Activated CD8-positive, alpha-beta T cell treated with anti-CD3 and anti-CD28 coated beads for 36 hours (primary cell): ENCODE results near the gene BCL2L15. TPM values are rescaled to one million over a fixed set of nuclear protein-coding genes. Genes with fewer than 3 reads are reported as not detected.

Experiments used
- ATAC-seq: fragments of 200-7000 bp; cut with Tn5 transposase; one replicate; pipeline ENCODE4 v1.10.0; 2021; ENCODE audit warnings: mild to moderate bottlenecking, moderate library complexity
- CTCF ChIA-PET: fragments of 350-600 bp; sonication (Branson Sonifier 250); formaldehyde crosslinking; loops from one replicate; lab custom pipeline; 2021; ENCODE audit warnings: antibody characterized with exemption; lab: Charles Lee
- POLR2A ChIA-PET: fragments of 350-600 bp; sonication (Branson Sonifier 250); formaldehyde crosslinking; loops from one replicate; lab custom pipeline; 2021; ENCODE audit warnings: antibody characterized with exemption; lab: Charles Lee
- DNase-seq: peaks from one replicate; pipeline ENCODE4 v3.0.0-alpha.2; 2020
- H3K27ac Mint-ChIP-seq: one replicate; pipeline ENCODE4 v1.8.0; 2021; ENCODE audit warnings: mild to moderate bottlenecking, mixed read lengths
- H3K27me3 Mint-ChIP-seq: one replicate; pipeline ENCODE4 v1.8.0; 2021; ENCODE audit warnings: mixed read lengths
- H3K36me3 Mint-ChIP-seq: one replicate; pipeline ENCODE4 v1.8.0; 2021; ENCODE audit warnings: low read depth, mixed read lengths
- H3K4me1 Mint-ChIP-seq: one replicate; pipeline ENCODE4 v1.8.0; 2021; ENCODE audit warnings: low read depth, mixed read lengths
- H3K4me3 Mint-ChIP-seq: one replicate; pipeline ENCODE4 v1.8.0; 2021; ENCODE audit warnings: mild to moderate bottlenecking, moderate library complexity, mixed read lengths
- H3K9me3 Mint-ChIP-seq: one replicate; pipeline ENCODE4 v1.8.0; 2021; ENCODE audit warnings: mixed read lengths
- intact Hi-C: fragments of 100-400 bp; cut with micrococcal nuclease; formaldehyde crosslinking; loops from one replicate; pipeline ENCODE4 v1.10.0; 2022
- total RNA-seq, 2 experiments: library from RNA; stranded (reverse); gene quantifications; one replicate each; pipeline ENCODE4 v1.2.3, GENCODE V29; 2021
- TF ChIP-seq, protein P1 (sequence below): fragments of 200-600 bp; IDR thresholded peaks from one replicate; pipeline ENCODE4 v1.8.0; 2022; ENCODE audit warnings: antibody characterized with exemption, mild to moderate bottlenecking

Gene BCL2L15
- total RNA-seq, 2 experiments from 2014 or later = 0.40 to 0.61 TPM

DNA sequence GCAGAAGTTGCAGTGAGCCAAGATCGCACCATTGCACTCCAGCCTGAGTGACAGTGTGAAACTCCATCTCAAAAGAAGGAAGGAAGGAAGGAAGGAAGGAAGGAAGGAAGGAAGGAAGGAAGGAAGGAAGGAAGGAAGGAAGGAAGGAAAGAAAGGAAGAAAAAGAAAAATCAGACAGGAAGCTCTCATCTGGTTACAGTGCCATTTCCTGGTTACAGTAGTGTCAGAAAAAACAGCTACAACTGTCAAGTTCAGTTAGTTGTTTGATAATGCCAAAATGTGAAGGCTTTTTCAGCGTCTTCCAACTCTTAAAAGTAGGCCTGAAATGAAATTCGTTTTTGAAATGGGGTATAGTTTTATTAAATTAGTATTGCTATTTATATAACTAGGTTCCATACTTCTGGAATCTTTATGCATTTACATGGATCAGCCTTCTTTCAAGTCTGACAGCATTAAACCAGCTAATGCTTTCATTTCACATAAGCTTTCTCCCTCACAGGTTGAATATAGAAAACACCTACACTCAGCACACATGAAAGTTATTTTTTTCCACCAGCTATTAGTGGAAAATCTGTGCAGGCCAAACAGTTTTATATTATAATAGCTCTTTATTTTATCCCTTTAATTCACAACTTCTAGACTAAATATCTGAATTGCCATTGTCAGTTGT is 37.1 kb downstream of the BCL2L15 start:
- POLR2A ChIA-PET = interaction anchor here (0.7 to 1.5 kb wide), 3 partner anchors 10 to 79 kb away, joined by 3 to 4 read pairs (median 3); partner anchors contain the start of gene HIPK1

DNA sequence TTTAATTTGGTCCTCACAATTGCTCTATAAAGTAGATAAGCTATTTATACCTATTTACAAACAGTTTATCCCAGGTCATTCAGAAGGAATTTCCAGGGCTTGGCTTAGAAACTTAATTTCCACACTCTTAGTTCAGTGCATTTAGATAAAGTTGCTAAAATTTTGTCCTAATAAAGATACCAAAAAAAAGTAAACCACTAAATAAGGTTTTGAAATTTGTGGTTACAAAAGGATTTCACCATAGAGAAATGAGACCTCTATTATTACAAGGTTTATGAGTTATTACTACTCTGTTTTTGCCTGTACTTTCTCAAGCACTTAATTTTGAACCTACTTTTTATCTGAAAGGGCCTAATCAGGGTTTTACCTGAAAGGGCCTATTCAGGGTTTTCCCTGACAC is 38.3 kb downstream of the BCL2L15 start:
- ATAC-seq (no peak), DNase-seq (no peak)
- H3K36me3 Mint-ChIP-seq = peaks cover 44% of the 10 kb centered on the region
- CTCF ChIA-PET = no interaction called here
- peaks cover 16% of the 10 kb centered on the region for H3K4me1 Mint-ChIP-seq
- peak overlapping the region; percentile 52 for H3K27ac Mint-ChIP-seq
- H3K27me3 Mint-ChIP-seq = no peaks in the 10 kb centered on the region
- intact Hi-C loops = no loop called here
- TF ChIP-seq, protein P1, sequence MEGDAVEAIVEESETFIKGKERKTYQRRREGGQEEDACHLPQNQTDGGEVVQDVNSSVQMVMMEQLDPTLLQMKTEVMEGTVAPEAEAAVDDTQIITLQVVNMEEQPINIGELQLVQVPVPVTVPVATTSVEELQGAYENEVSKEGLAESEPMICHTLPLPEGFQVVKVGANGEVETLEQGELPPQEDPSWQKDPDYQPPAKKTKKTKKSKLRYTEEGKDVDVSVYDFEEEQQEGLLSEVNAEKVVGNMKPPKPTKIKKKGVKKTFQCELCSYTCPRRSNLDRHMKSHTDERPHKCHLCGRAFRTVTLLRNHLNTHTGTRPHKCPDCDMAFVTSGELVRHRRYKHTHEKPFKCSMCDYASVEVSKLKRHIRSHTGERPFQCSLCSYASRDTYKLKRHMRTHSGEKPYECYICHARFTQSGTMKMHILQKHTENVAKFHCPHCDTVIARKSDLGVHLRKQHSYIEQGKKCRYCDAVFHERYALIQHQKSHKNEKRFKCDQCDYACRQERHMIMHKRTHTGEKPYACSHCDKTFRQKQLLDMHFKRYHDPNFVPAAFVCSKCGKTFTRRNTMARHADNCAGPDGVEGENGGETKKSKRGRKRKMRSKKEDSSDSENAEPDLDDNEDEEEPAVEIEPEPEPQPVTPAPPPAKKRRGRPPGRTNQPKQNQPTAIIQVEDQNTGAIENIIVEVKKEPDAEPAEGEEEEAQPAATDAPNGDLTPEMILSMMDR = no peak
- POLR2A ChIA-PET = interaction anchor here (1.3 to 1.5 kb wide), 3 partner anchors 8 to 19 kb away, joined by 3 to 4 read pairs (median 3); no protein-coding TSS in a partner anchor
- H3K9me3 Mint-ChIP-seq = peaks cover 2% of the 10 kb centered on the region
- no peak overlapping the region for H3K4me3 Mint-ChIP-seq

More for the DNA sequence above, 37.1 kb downstream of the BCL2L15 start:
- peaks cover 25% of the 10 kb centered on the region for H3K4me1 Mint-ChIP-seq
- H3K27ac Mint-ChIP-seq = peak overlapping the region; percentile 88
- ATAC-seq (no peak), DNase-seq (no peak)
- H3K4me3 Mint-ChIP-seq = no peak overlapping the region
- H3K9me3 Mint-ChIP-seq = peaks cover 2% of the 10 kb centered on the region
- H3K36me3 Mint-ChIP-seq = peaks cover 52% of the 10 kb centered on the region
- CTCF ChIA-PET = interaction anchor here (0.9 to 1.4 kb wide), 5 partner anchors 10 to 54 kb away, joined by 3 to 7 read pairs (median 5); partner anchors contain the start of gene AP4B1
- intact Hi-C loops = no loop called here
- H3K27me3 Mint-ChIP-seq = no peaks in the 10 kb centered on the region
- TF ChIP-seq, protein P1 = no peak

DNA sequence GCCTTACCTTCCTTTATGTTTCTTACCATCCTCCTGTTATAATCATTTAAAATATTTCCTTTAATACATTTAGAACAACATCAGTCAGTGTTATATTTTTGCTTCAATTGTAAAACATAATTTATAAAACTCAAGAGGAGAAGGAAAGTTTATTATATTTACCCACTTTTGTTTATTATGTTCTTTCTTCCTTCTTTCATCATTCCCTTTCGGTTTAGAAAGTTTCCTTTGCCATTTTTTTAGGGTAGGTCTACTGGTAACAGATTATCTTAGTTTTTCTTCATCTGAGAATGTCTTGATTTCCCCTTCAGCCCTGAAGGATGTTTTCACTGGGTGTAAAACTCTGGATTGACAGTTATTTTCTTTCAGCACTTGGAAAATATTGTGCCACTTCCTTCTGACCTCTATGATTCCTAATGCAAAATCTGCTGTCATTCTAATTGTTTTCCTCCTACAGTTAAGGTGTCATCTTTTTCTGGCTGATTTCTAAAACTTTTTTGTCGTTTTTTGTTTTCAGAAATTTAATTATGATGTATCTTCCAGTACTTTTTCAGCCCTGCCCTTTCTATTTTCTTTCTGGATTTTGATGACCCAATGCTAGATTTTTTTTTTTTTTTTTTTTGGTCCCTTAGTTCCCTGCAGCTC is 40.9 kb downstream of the BCL2L15 start:
- H3K9me3 Mint-ChIP-seq = peaks cover 2% of the 10 kb centered on the region
- H3K27ac Mint-ChIP-seq = peak overlapping the region; percentile 21
- ChIA-PET CTCF (no interaction called here), POLR2A (no interaction called here)
- TF ChIP-seq, protein P1 = no peak
- H3K4me1 Mint-ChIP-seq = peaks cover 13% of the 10 kb centered on the region
- ATAC-seq = no peak
- no peak overlapping the region for H3K4me3 Mint-ChIP-seq
- no peaks in the 10 kb centered on the region for H3K27me3 Mint-ChIP-seq
- intact Hi-C loops = no loop called here
- peaks cover 53% of the 10 kb centered on the region for H3K36me3 Mint-ChIP-seq
- DNase-seq = no peak

DNA sequence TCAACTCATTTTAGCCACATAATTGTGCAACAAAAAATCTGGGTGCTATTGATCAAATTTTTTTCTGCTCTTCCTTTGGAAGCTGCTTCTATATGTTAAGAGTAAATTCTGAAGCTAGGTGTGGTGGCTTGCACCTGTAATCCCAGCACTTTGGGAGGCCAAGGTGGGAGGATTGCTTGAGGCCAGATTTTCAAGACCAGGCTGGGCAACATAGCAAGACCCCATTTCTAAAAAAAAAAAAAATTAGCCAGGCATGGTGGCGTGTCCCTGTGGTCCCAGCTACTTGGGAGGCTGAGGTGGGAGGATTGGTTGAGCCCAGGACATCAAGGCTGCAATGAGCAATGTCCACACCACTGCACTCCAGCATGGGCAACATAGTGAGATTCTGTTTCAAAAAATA is 50.8 kb downstream of the BCL2L15 start:
- ATAC-seq (no peak), DNase-seq (no peak)
- Mint-ChIP-seq H3K4me3 (no peak overlapping the region), H3K27me3 (no peaks in the 10 kb centered on the region), H3K36me3 (peaks cover 48% of the 10 kb centered on the region), H3K27ac (no peak overlapping the region), H3K4me1 (peaks cover 8% of the 10 kb centered on the region), H3K9me3 (no peaks in the 10 kb centered on the region)
- ChIA-PET CTCF (interaction anchor here (1.0 to 5.5 kb wide), 16 partner anchors 13 to 446 kb away, joined by 3 to 49 read pairs (median 12); partner anchors contain the start of genes AP4B1, DCLRE1B and HIPK1), POLR2A (interaction anchor here (0.6 to 3.5 kb wide), 2 partner anchors 68 to 88 kb away, joined by 3 to 13 read pairs; partner anchors contain the start of gene AP4B1)
- intact Hi-C loops = loop anchor here (5.0 kb wide), 1 partner anchor 66 kb away; the partner anchor contains the start of gene AP4B1
- TF ChIP-seq, protein P1 = no peak
